Lower leg skin (tissue), 3 donors: ENCODE measurements around the gene SLC6A18.

Experiments used
- POLR2A ChIP-seq, 2 donors: fragments of 450-650 bp; IDR thresholded peaks; one replicate each; pipeline ENCODE4 v1.6.1; 2016 to 2017; ENCODE audit warnings: antibody characterized with exemption in 2 of 2, mild to moderate bottlenecking in 1 of 2, moderate library complexity in 1 of 2
- TF ChIP-seq, protein P1 (sequence below), 3 donors: fragments of 450-650 bp; IDR thresholded peaks; one replicate each; pipeline ENCODE4 v1.5.1; 2016; ENCODE audit warnings: antibody characterized with exemption in 3 of 3, mild to moderate bottlenecking in 3 of 3, moderate library complexity in 2 of 3

GRCh38 chr5:1285883-1286291 lies 60.7 kb downstream of the SLC6A18 start:
- TF ChIP-seq, protein P1, sequence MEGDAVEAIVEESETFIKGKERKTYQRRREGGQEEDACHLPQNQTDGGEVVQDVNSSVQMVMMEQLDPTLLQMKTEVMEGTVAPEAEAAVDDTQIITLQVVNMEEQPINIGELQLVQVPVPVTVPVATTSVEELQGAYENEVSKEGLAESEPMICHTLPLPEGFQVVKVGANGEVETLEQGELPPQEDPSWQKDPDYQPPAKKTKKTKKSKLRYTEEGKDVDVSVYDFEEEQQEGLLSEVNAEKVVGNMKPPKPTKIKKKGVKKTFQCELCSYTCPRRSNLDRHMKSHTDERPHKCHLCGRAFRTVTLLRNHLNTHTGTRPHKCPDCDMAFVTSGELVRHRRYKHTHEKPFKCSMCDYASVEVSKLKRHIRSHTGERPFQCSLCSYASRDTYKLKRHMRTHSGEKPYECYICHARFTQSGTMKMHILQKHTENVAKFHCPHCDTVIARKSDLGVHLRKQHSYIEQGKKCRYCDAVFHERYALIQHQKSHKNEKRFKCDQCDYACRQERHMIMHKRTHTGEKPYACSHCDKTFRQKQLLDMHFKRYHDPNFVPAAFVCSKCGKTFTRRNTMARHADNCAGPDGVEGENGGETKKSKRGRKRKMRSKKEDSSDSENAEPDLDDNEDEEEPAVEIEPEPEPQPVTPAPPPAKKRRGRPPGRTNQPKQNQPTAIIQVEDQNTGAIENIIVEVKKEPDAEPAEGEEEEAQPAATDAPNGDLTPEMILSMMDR (IDR thresholded peaks at IDR 0.05): no peak
- no peak for TF ChIP-seq POLR2A (IDR thresholded peaks at IDR 0.05)
